Parathyroid adenoma (tissue), 2 donors: ENCODE results near the gene MTSS2.

Experiments
- H2AFZ ChIP-seq: fragments of 300-600 bp; sonication (generic); one replicate; pipeline ENCODE4 v1.7.0; 2017; ENCODE audit warnings: antibody characterized with exemption, mild to moderate bottlenecking
- H3K27ac ChIP-seq: fragments of 300-600 bp; sonication (generic); one replicate; pipeline ENCODE4 v1.7.0; 2017
- H3K27me3 ChIP-seq: fragments of 300-600 bp; sonication (generic); one replicate; pipeline ENCODE4 v1.7.0; 2017; ENCODE audit warnings: low read length; ENCODE audit not compliant: control insufficient read depth, insufficient read depth
- H3K36me3 ChIP-seq: fragments of 300-600 bp; sonication (generic); one replicate; pipeline ENCODE4 v1.7.0; 2017; ENCODE audit warnings: low read length; ENCODE audit not compliant: control insufficient read depth, insufficient read depth
- H3K4me1 ChIP-seq: fragments of 300-600 bp; sonication (generic); one replicate; pipeline ENCODE4 v1.7.0; 2017; ENCODE audit warnings: control low read depth
- H3K4me2 ChIP-seq: fragments of 300-600 bp; sonication (generic); one replicate; pipeline ENCODE4 v1.7.0; 2017; ENCODE audit warnings: low read length
- H3K4me3 ChIP-seq: fragments of 300-600 bp; sonication (generic); one replicate; pipeline ENCODE4 v1.7.0; 2017; ENCODE audit warnings: low read depth, low read length
- H3K79me2 ChIP-seq: fragments of 300-600 bp; sonication (generic); one replicate; pipeline ENCODE4 v1.7.0; 2017; ENCODE audit warnings: control low read depth
- H3K9ac ChIP-seq: fragments of 300-600 bp; sonication (generic); one replicate; pipeline ENCODE4 v1.7.0; 2017; ENCODE audit warnings: mild to moderate bottlenecking
- H3K9me3 ChIP-seq: fragments of 300-600 bp; sonication (generic); one replicate; pipeline ENCODE4 v1.7.0; 2017; ENCODE audit warnings: low read length; ENCODE audit not compliant: control insufficient read depth
- TF ChIP-seq, protein P1 (sequence below): fragments of 300-600 bp; sonication (generic); IDR thresholded peaks from one replicate; pipeline ENCODE4 v1.7.0; 2017; ENCODE audit warnings: antibody characterized with exemption, mild to moderate bottlenecking
- donor health status: primary hyperparathyroidism.

Gene MTSS2

GRCh38 chr16:70661534-70661917, 24.3 kb downstream of the MTSS2 start:
- TF ChIP-seq, protein P1, sequence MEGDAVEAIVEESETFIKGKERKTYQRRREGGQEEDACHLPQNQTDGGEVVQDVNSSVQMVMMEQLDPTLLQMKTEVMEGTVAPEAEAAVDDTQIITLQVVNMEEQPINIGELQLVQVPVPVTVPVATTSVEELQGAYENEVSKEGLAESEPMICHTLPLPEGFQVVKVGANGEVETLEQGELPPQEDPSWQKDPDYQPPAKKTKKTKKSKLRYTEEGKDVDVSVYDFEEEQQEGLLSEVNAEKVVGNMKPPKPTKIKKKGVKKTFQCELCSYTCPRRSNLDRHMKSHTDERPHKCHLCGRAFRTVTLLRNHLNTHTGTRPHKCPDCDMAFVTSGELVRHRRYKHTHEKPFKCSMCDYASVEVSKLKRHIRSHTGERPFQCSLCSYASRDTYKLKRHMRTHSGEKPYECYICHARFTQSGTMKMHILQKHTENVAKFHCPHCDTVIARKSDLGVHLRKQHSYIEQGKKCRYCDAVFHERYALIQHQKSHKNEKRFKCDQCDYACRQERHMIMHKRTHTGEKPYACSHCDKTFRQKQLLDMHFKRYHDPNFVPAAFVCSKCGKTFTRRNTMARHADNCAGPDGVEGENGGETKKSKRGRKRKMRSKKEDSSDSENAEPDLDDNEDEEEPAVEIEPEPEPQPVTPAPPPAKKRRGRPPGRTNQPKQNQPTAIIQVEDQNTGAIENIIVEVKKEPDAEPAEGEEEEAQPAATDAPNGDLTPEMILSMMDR: no peak
- Histone ChIP-seq H3K4me2 (no peak overlapping the region), H3K27me3 (no peaks in the 10 kb centered on the region), H3K79me2 (no peaks in the 10 kb centered on the region), H2AFZ (no peak overlapping the region), H3K4me3 (no peak overlapping the region), H3K9me3 (no peaks in the 10 kb centered on the region), H3K4me1 (no peaks in the 10 kb centered on the region), H3K36me3 (no peaks in the 10 kb centered on the region), H3K9ac (no peak overlapping the region), H3K27ac (no peak overlapping the region)

GRCh38 chr16:70660672-70661350, 25.0 kb downstream of the MTSS2 start:
- no peak overlapping the region for H3K9ac ChIP-seq
- H3K79me2 ChIP-seq: no peaks in the 10 kb centered on the region
- H3K9me3 ChIP-seq: no peaks in the 10 kb centered on the region
- no peak overlapping the region for H2AFZ ChIP-seq
- H3K4me1 ChIP-seq: no peaks in the 10 kb centered on the region
- H3K4me2 ChIP-seq: no peak overlapping the region
- no peak overlapping the region for H3K27ac ChIP-seq
- no peaks in the 10 kb centered on the region for H3K27me3 ChIP-seq
- H3K36me3 ChIP-seq: no peaks in the 10 kb centered on the region
- TF ChIP-seq, protein P1: no peak
- H3K4me3 ChIP-seq: no peak overlapping the region

DNA sequence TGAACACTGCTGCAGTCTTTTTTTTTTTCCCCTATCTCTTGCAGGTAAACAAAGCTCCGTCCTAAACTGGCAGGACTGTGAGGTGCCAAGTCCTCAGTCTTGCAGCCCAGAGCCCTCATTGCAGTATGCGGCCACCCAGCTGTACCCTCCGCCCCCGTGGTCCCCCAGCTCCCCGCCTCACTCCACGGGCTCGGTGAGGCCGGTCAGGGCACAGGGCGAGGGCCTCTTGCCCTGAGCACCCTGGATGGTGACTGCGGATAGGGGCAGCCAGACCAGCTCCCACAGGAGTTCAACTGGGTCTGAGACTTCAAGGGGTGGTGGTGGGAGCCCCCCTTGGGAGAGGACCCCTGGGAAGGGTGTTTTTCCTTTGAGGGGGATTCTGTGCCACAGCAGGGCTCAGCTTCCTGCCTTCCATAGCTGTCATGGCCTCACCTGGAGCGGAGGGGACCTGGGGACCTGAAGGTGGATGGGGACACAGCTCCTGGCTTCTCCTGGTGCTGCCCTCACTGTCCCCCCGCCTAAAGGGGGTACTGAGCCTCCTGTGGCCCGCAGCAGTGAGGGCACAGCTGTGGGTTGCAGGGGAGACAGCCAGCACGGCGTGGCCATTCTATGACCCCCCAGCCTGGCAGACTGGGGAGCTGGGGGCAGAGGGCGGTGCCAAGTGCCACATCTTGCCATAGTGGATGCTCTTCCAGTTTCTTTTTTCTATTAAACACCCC, 25.7 kb downstream of the MTSS2 start:
- Histone ChIP-seq H3K9me3 (no peaks in the 10 kb centered on the region), H3K4me1 (no peaks in the 10 kb centered on the region), H3K9ac (no peak overlapping the region), H3K27ac (no peak overlapping the region), H3K4me3 (no peak overlapping the region), H3K4me2 (no peak overlapping the region), H3K27me3 (no peaks in the 10 kb centered on the region), H3K79me2 (no peaks in the 10 kb centered on the region), H3K36me3 (no peaks in the 10 kb centered on the region), H2AFZ (no peak overlapping the region)
- TF ChIP-seq, protein P1: no peak

- no peaks in the 10 kb centered on the region for H3K9me3 ChIP-seq
- H3K79me2 ChIP-seq: no peaks in the 10 kb centered on the region
- H3K27me3 ChIP-seq: no peaks in the 10 kb centered on the region
- H2AFZ ChIP-seq: no peak overlapping the region
- H3K4me2 ChIP-seq: no peak overlapping the region
- no peaks in the 10 kb centered on the region for H3K4me1 ChIP-seq
- TF ChIP-seq, protein P1: no peak
- H3K9ac ChIP-seq: no peak overlapping the region
- no peaks in the 10 kb centered on the region for H3K36me3 ChIP-seq
- no peak overlapping the region for H3K27ac ChIP-seq
- H3K4me3 ChIP-seq: no peak overlapping the region
These were observed 26.3 kb downstream of the MTSS2 start for GRCh38 chr16:70659546-70659945.
